ENCODE data around the gene NAV2. TPM values are rescaled to one million over a fixed set of nuclear protein-coding genes. Genes with fewer than 3 reads are reported as not detected.

NAV2 gene
- polyA plus RNA-seq, 5 donors = 14.5 to 25.1 (median 21.0) TPM

DNA sequence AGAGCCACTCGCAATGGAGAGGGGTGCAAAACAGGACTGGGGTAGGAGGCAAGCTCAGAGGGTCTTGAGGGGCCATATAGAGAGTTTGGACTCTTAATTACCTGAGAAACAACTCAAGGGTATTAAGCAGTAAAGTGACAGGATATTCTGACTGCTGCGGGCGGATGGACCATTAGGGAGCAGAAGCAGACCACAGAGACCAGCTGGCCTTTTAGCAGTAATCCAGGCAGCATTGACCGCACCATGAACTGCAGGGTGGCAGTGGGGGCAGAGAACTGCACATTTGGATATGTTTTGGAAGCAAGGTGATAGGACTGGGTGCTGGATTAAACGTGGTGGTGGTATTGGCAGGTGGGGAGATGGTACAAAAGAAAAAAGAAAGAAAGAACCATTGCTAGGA, 322.3 kb downstream of the NAV2 start:
- no peak for DNase-seq

DNA sequence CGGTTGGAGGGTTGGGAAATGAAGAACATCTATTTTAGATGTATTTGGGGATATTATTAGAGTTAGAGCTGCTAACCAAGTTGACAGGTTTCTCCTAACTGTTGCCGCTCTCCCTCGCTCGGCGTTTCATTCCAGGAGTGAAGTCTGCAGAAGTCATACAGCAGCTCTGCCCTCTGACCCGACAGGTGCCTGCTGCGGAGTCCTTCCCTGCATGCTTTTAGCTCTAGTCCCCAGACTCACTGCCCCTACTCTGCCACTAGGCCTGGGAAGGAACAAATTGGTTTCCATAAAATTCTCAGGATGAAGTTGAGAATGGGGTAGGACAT, 322.7 kb downstream of the NAV2 start:
- no peak for DNase-seq

DNA sequence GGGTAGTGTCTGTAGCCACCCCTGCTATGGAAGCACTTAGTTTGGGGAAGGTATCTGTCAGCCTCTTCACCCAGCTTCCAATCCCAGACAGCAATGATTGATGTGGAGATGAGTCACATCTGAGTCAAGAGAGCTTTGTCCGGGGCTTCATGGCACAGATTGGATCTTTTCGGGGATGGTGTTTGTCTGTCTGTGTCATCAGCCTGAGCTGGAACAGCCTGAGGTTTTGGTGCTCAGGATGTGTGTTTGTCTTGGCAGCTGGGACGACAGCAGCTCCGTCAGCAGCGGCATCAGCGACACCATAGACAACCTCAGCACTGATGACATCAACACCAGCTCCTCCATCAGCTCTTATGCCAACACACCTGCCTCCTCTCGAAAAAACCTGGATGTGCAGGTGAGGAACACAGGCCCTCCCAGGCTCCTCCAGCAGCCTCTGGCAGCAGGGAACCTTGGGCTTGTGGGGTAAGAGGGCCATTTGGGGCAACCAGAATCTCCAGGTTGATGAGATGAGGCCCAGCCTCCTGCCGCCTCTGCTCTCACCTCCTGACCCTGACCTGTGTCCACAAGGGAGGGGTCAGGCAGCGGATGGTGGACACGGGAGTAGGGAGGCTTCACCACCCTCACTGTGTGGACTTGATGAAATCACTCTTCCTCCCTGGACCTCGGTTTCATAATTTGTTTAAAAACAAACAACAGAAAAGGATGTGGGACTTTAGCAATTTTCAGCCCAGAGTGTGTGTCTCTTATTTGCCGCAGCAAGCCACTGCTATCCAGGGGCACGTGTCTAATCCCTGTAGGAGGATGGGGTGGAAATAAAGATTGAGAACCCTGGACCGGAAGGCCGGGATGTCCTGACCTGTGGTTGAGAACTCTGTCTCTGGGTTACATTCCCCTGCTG, 323.3 kb downstream of the NAV2 start:
- no peak for DNase-seq

DNA sequence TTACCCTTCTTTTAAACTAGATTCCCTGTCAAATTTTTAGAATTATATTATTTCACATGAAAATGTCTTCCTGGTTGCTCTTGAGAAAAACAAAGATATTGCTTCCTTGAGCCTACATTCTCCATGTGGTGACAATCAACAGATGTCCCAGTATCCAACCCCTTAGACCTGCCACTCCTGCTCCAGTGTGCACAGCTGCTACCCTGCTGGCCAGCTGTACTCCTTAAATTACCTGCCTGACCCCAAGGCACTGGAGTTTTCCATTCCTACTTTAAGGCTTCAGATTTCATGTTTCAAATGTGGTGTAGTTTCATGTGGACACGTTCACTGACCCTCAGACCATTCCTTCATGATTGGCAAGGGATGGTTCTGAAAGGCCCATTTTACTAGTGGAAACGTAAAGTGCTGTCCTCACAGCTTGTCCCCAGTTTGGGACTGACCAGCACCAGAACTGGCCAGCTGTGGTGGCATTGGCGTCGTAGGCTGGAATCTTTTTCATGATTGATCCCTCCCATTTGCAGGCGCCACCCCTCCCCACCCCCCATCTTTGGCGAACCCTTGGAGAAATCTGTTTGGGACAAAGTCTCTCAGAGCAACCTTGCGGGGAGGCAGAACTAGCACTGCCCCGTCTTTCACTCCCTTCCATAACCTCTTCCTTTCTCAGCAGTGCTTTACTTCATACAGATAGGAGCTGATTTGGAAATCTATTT, 324.1 kb downstream of the NAV2 start:
- DNase-seq = no peak

DNA sequence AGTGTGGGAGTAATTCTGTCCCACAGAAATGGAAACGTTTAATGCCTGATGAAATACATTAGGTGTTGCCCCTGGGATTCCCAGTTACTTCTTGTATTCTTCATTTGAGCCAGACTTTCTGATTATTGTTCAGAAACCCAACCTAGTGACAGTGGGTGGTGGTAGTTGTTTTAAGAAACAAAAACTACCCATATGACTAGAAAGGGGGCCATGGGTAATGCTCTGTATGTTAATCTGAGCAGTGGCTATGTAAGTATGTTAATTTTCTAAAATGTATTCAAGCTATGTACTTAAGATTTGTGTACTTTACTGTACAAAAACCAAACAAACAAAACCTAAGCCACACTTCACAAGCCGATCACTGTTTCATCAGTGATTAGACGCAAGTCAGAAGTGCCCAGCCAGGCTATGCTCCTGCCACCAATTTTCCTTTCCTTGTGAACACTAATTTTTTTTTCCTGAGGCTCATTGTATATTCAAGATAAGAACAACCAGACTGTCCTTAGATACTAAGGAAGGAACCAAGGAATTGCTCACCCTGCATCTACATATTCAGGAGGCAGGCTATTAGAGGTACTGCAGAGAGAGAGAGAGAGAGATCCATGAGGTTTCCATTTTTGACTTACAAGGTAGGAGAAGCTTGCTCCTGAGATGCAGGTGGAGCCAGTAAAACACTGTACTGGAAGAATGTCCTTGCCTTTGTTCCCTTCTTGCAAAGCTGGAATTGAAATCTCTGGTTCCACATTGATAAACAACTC, 324.9 kb downstream of the NAV2 start:
- no peak for DNase-seq

DNA sequence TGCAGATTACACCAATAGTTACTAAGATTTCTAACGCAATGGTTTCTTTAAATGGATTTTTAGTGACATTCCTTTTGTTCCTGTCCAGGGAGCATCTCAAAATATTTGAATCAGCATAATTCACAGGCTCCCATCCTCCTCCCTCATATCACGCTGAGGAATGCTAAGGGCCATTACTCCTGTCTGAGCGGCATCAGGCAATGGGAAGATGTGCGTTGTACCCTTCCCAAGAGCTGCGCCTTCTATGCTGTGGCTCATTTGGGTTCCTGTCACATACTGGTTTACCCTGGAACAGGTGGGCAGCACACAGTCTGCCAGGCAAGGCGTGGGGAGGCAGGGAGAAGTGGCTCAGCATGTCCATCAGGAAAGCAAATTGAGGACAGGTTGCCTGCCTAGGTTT, 325.8 kb downstream of the NAV2 start:
- DNase-seq = no peak

DNA sequence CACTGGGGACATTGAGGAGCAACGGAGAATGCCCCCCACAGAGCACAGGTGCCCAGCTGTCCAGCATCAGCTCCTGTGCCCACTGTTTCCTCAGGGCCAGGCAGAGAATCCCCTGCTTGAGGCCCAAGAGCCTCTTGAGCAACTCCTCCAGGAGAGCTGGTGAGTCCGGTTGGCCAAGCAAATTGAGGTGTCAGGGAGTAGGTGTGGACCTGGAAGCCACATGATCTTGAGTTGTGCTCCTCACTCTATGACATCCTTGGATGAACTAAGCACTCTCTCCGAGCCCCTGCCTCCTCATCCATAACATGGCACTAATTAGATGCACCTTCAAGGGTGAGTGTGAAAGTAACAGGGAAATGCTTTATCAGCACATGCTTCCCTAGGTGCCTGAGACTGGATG, 326.3 kb downstream of the NAV2 start:
- DNase-seq = no peak

DNA sequence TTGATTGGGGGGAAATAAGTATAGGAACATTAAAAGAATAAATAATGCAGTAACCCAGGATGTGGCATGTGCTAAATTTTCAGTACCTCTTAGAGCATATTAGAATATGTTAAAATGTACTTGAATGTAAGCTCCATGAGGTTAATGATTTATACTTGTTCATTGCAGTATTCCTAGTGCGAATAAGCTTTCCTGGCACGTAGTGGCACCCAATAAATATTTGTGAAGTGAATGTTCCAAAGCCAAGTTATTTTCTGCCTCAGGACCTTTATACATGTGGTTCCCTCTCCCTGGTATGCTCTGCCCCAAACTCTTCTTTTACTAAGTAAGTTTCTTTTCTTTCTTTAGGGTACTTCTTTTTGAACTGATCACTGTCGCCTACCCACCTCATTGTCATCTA, 328.9 kb downstream of the NAV2 start:
- DNase-seq = no peak

DNA sequence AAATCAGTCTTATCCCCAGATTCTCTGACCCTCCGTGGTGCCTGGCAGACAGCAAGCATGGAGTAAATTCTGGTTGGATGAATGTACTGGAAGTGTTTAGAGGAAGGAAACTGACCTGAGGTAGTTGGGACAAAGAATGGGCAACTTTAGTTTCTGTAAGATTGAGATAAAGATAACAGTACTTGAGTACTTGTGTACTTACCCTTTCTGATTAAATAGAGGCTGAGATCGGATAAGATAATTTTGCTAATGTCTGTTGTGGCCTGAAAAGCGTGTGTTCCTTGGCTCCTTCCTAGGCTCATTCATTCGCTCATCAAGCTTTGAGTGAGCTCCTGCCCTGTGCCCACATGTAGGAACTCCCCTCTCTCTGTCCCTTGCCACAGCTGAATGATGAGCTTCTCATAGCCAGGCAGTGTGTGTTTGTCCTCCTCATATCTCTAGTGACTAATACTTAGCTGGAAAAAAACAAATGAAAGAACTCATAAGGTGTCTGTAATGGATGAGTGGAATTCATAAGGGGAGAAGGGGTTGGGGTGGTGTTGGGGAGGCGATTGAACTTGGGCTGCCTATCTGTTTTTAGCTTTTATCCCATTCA, 329.5 kb downstream of the NAV2 start:
- DNase-seq = no peak

DNA sequence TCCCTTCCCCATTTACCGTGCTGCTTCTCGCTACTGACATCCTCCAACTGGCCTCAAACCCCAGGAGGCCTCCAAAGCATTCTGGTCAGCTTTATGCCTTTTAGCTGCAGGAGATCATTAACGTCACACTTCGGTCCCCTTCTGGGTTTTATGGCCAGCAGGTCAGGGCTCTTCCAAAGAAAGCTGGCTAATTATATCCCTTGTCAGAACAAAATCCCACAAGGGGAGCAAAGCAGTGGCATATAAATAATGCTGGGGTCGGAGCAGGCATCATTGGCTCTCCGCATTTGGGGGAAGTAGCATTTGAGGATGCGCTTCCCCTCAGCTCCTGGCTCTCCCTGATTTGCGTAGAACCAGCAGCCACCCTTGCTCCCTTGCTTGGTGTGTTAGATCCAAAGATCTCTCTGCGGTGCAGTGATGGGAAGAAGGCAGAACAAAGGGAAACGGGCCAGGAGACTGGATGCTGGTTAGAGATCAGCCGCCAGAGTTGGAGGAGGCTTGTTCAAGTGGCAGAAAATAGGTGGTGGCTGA, 330.2 kb downstream of the NAV2 start:
- no peak for DNase-seq

DNA sequence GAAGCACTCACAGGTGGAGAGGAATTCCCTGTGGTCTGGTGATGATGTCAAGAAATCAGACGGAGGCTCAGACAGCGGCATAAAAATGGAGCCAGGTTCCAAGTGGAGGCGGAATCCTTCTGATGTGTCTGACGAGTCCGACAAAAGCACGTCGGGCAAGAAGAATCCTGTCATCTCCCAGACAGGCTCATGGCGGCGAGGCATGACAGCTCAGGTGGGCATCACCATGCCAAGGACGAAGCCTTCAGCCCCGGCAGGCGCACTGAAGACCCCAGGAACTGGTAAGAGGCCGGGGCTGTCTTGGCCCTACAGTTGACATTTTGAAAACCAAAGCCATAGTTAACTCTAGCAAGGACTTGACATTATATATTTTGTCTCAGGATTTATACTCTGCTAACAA, 331.4 kb downstream of the NAV2 start:
- DNase-seq = no peak

DNA sequence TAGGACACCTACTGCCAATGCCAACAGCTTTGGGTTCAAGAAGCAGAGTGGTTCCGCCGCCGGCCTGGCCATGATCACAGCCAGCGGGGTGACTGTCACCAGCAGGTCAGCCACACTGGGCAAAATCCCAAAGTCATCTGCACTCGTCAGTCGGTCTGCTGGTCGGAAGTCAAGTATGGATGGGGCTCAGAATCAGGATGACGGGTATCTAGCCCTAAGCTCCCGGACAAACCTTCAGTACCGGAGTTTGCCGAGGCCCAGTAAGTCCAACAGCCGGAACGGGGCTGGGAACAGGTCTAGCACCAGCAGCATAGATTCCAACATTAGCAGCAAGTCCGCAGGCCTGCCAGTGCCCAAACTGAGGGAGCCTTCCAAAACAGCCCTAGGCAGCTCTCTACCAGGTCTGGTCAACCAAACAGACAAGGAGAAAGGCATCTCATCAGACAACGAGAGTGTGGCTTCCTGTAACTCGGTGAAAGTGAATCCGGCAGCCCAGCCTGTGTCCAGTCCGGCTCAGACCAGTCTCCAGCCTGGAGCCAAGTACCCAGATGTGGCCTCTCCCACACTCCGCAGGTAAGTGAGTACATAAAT, 332.6 kb downstream of the NAV2 start:
- no peak for DNase-seq

DNA sequence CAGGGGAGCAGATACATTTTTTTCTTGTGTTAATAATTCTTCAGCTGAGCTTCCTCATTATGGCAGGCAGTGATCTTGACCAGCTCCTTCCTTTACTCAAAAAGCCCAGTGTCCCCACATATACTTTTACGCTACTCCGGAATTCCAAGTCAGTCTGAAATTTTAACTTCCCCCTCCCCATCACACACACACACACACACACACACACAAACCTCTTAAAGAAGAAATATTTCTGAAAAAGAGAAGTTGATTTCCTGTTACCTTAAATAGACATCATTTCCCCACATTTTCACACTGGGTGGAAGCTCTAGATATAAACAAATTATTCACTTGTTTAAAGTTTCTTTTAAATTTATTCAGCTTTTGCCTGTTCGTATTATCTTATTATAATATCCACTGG, 333.8 kb downstream of the NAV2 start:
- DNase-seq = no peak

DNA sequence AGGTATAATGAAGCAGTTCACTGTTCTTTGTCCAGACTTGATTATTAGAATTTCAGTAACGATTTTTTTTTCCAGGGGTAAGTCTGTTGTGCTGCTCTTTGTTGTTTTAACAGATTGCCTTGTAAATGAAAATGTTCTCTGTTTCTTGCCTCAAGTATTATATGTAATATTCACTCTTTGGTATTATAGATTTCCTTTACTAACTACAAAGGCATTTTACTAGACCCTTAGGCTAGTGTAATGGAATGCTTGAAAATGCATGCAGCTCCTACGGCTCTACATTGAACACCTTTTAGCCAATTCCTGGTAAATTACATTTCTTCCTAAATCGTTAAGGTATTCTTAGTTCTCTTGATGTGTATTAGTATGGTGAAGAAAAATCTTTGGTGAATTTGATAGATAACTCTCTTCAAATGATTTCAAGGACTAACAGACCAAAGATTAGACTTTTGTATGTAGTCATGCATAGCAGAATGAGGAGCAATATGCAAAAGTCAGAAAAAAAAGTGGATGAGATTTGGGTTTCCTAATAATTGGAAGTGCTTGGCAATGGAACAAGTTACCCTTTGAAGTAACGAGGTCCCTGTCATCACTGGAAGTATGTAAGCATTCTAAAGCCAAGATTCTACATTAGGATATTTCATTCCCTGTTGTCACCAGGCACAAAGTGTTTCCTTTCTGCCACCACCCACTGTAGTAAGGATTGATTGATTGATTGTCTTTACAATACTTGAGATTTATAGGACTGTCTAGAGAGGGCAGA, 334.6 kb downstream of the NAV2 start:
- DNase-seq = no peak

DNA sequence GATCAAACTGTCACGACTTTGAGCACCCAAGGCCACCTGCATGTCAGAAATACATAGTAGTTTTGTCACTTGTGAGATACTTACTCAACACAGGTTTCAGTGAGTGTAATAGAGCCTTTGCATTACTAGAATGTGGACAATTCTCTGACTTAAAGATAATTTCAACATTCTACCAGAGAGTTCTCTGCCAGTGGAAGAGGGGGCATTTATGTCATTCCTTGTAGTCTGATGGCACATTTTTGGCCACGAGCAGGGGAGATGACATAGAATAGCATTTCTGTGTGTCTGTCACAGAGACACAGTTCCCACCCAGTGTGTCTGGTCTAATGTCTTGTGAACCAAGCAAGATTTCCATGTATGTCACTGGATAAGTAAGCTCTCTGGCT, 335.1 kb downstream of the NAV2 start:
- DNase-seq = no peak

DNA sequence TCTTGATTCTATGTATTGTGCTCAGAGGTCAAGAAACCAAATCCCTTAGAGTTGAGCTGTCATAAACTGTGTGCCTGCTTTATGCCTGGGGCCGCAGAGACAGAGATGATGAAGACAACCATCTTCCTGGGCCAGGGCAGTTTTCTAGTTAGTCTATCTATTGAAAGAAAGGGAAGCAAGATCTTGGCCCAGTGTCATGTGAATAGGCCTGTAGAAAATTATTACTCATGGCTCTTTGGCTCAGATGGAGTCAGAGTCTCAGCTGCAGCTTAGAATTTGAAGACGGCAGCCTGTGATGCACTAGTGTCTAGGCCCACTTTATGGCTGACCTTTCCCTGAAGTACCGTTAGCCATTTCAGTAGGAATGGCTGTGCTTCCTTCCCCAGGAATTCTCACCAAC, 335.6 kb downstream of the NAV2 start:
- no peak for DNase-seq

DNA sequence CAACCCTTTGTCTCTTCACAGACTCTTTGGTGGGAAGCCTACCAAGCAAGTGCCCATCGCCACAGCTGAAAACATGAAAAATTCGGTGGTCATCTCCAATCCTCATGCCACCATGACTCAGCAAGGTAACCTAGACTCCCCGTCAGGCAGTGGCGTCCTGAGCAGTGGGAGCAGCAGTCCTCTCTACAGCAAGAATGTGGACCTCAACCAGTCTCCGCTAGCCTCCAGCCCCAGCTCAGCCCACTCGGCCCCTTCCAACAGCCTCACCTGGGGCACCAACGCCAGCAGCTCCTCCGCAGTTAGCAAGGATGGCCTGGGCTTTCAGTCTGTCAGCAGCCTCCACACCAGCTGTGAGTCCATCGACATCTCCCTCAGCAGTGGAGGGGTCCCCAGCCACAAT, 336.1 kb downstream of the NAV2 start:
- no peak for DNase-seq

DNA sequence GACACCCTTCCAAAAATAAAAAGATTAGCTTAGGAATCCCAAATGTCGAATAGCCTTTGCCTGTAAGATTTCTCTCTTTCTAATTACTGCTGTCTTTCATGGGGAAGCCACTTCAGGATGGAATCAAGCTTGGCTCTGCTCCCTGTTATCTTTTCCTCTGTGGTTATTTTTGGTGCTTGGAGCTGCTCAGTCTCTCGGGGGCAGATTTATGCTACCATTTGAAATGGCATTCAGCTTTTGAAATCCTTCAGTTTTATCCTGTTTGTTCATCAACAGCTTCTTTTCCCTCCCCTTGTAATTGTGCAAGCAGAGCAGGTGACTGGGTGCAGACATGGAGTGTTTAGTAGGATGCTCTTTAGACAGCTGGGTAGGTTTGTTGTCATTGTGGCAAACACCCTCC, 336.6 kb downstream of the NAV2 start:
- no peak for DNase-seq

DNA sequence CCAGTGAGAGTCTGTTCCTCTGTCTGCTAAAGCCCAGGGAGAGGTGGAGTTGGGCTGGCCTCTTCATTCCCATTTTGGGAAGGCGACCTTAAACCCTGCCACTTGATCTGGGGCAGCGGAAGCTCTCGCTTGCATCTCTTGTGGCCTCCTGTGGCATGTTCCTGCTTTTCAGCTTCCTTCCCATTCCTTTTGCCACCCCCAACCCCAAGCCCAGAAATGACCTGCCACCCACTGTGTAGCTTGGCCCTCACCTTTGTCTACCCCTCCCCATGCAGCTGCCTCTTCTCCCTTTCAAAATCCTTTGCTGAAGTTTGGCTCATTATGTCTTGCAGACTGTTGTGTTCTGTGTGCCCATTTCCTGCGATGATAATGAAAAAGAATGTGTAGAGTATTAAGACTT, 337.4 kb downstream of the NAV2 start:
- no peak for DNase-seq

DNA sequence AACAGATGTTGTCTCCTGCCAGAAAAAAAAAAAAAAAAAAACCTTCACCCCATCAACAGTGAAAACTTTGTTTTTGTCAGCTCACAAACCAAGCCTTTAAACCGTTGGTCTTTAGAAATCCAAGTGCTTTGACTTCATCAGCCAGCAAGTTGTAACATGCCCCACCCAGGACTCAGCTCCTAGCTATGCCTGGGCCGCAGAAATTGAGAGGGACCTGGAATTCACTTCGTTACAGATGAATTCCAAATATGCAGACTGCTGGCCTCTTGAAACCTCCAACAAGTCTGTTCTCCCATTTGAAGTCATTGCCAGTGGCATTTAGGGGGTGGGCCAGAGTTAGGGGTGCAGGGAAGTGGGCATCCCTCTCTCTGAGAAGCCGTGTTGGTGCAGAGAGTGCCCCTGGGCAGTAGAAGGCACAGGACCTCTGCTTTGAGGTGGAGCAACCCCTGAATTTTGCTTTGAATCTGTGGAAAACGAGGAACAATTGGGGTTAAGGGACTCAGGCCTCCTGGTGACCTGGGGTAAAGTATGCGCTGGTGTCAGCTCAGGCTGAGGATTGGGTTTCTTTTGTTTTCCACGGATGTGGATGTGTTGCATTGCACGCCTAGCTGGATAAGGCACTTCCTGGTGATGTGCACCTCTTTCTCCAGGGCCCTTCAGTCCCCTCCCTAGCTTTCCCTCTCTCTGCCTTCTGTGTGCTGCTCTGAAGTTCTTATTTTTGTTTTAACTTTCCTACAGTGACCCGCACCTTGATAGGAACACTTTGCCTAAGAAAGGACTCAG, 338.1 kb downstream of the NAV2 start:
- DNase-seq = no peak

Data from right lung (tissue), 5 donors.